ENCODE data around the gene RFC2.

RFC2 gene

DNA sequence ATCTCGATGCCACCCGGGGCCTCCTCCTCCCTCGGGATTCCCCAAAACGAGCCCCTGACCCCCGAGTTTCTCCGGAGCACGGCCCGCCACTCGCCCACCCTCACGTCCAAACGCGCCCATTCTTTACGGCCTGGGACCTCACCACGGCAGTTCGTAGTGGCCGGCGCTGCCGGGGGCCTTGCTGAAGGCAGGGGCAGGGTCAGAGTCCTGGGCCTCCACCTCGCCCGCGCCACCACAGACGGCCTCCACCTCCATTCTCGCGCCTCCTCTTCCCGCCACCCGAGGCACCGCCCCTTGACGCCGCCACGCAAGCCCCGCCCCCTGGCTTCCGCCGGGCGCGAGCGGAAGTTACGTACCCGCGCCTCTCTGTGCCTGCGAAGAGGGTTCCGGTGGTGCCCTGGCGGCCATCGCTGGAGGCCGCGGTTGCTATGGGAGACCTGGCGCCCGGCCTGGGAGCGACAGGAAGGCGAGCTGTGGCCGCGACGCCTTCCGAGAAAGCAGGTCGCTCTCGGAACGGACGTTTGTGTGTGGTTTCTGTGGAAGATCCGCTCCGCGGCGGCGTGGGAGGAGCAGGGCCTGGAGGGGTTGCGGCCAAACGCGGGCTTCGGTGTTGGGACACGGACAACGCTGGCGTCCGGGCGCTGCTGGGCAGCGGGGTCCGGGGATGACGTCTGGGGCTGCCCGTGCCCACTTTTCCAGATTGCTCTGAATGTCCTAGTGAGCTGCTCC lies at the start of gene RFC2:
Gene RFC2 (minus strand): TSS at position 271 of the 729 bp plus-strand sequence. CDS start 16 bp downstream, at position 255.
- H2AFZ ChIP-seq (ENCODE audit: low read length, unreplicated experiment), result peak within 1 kb of the TSS; percentile 55
- H3K36me3 ChIP-seq (ENCODE audit: insufficient read depth, low read length), result peaks cover 8% of the 10 kb centered on the region
- peaks cover 20% of the 10 kb centered on the region for H3K4me1 ChIP-seq (ENCODE audit: control insufficient read depth, insufficient read depth, low read length, unreplicated experiment)
- H3K27me3 ChIP-seq (ENCODE audit: insufficient read depth, low read length), result no peaks in the 10 kb centered on the region
- peak within 1 kb of the TSS; percentile 85 for H3K4me3 ChIP-seq (ENCODE audit: low read depth, low read length)
- H3K79me2 ChIP-seq (ENCODE audit: control insufficient read depth, insufficient read depth, low read length, unreplicated experiment), result peaks cover 22% of the 10 kb centered on the region
- peak within 1 kb of the TSS; percentile 96 for H3K27ac ChIP-seq (ENCODE audit: low read depth, low read length)

DNA sequence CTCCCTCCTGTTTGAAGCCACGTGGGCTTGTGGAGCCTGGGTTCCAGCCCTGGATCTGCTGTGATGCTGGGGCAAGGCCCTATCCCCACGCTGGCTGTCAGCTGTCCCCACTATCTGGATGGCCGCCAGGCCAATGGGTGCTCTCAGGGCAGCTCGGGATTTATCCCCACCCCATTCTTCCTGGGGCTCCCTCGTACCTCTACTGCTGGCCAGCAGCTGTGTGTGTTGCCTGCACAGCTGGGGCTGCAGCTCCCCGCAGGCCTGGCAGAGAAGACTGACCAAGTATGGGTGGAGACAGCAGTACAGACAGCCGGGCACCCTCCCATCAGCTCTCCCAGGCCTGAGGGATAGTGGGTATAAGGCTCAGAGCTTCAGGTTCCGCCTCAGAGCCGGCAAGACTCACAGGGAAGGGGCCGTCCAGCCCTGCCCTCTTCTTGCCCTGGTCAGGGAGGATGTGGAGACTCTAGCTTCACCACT lies 48.6 kb upstream of the RFC2 start:
- peaks cover 18% of the 10 kb centered on the region for H3K4me1 ChIP-seq (ENCODE audit: control insufficient read depth, insufficient read depth, low read length, unreplicated experiment)
- no peaks in the 10 kb centered on the region for H3K36me3 ChIP-seq (ENCODE audit: insufficient read depth, low read length)
- no peak overlapping the region for H3K4me3 ChIP-seq (ENCODE audit: low read depth, low read length)
- H3K79me2 ChIP-seq (ENCODE audit: control insufficient read depth, insufficient read depth, low read length, unreplicated experiment), result peaks cover 20% of the 10 kb centered on the region
- H3K27ac ChIP-seq (ENCODE audit: low read depth, low read length), result no peak overlapping the region
- H3K27me3 ChIP-seq (ENCODE audit: insufficient read depth, low read length), result no peaks in the 10 kb centered on the region
- no peak overlapping the region for H2AFZ ChIP-seq (ENCODE audit: low read length, unreplicated experiment)

DNA sequence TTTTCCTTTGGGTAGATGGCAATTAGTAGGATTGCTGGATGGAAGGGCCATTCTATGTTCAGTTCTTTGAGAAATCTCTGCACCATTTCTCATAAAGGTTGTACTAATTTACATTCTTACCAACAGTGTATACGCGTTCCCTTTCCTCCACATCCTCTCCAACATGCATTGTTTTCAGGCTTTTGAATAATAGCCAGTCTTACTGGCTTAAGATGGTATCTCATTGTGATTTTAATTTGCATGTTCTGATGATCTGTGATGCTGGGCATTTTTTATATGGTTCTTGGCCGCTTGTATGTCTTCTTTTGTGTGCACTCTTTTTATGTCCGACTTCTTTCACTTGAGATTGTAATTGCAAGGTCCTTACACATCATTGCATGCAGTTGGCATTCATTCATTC lies 46.7 kb upstream of the RFC2 start:
- Histone ChIP-seq H3K4me3 (ENCODE audit: low read depth, low read length) (no peak overlapping the region), H3K27ac (ENCODE audit: low read depth, low read length) (no peak overlapping the region), H2AFZ (ENCODE audit: low read length, unreplicated experiment) (no peak overlapping the region), H3K79me2 (ENCODE audit: control insufficient read depth, insufficient read depth, low read length, unreplicated experiment) (peaks cover 29% of the 10 kb centered on the region), H3K36me3 (ENCODE audit: insufficient read depth, low read length) (no peaks in the 10 kb centered on the region), H3K4me1 (ENCODE audit: control insufficient read depth, insufficient read depth, low read length, unreplicated experiment) (peaks cover 4% of the 10 kb centered on the region), H3K27me3 (ENCODE audit: insufficient read depth, low read length) (no peaks in the 10 kb centered on the region)

DNA sequence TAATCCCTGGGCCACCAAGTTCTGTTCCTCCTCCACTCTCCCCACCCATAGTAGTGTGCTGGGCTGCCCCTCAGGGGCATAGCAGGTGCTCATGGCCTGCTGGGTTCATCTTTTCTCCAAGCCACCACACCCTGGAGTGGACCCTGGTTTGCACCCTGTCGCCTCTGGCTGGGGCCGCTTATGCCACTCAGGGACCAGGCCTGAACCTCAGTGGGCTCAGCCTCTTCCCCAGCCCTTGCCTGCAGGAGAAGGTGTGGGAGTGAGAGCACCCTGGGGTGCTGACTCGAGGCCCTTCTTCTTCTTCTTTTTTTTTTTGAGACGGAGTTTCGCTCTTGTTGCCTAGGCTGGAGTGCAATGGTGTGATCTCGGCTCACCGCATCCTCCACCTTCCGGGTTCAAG lies 45.2 kb upstream of the RFC2 start:
- Histone ChIP-seq H3K27me3 (ENCODE audit: insufficient read depth, low read length) (no peaks in the 10 kb centered on the region), H3K36me3 (ENCODE audit: insufficient read depth, low read length) (no peaks in the 10 kb centered on the region), H3K4me3 (ENCODE audit: low read depth, low read length) (no peak overlapping the region), H3K4me1 (ENCODE audit: control insufficient read depth, insufficient read depth, low read length, unreplicated experiment) (peaks cover 8% of the 10 kb centered on the region), H2AFZ (ENCODE audit: low read length, unreplicated experiment) (no peak overlapping the region), H3K79me2 (ENCODE audit: control insufficient read depth, insufficient read depth, low read length, unreplicated experiment) (peaks cover 42% of the 10 kb centered on the region), H3K27ac (ENCODE audit: low read depth, low read length) (no peak overlapping the region)

DNA sequence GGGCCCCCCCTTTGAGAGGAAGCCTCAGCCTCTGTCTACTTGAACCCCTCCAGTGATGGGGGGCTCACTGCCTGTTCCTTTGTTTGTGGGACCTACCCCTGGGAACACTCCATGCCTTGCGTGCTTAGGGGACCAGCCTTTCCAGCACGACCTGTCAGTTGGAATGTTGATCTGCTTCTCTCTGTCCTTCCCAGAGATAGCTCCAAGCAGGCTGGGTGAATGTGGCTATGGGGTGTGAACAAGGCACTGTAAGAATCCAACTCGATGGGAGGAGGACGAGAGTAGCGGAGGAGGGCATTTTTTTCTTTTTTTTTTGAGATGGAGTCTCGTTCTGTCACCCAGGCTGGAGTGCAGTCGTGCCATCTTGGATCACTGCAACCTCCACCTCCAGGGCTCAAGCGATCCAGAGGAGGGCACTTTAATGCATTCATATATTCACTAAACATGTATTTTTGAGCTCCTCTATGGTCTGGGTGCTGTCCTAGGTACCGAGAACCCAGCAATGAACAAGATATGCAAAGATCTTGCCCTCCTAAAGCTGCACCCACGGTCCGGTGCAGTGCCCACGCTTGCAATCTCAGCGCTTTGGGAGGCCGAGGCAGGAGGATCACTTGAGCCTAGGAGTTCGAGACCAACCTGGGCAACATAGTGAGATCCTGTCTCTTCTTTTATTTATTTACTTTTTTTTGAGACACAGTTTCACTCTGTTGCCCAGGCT lies 43.5 kb upstream of the RFC2 start:
- Histone ChIP-seq H2AFZ (ENCODE audit: low read length, unreplicated experiment) (no peak overlapping the region), H3K4me1 (ENCODE audit: control insufficient read depth, insufficient read depth, low read length, unreplicated experiment) (peaks cover 8% of the 10 kb centered on the region), H3K4me3 (ENCODE audit: low read depth, low read length) (no peak overlapping the region), H3K36me3 (ENCODE audit: insufficient read depth, low read length) (no peaks in the 10 kb centered on the region), H3K27ac (ENCODE audit: low read depth, low read length) (no peak overlapping the region), H3K79me2 (ENCODE audit: control insufficient read depth, insufficient read depth, low read length, unreplicated experiment) (peaks cover 53% of the 10 kb centered on the region), H3K27me3 (ENCODE audit: insufficient read depth, low read length) (no peaks in the 10 kb centered on the region)

DNA sequence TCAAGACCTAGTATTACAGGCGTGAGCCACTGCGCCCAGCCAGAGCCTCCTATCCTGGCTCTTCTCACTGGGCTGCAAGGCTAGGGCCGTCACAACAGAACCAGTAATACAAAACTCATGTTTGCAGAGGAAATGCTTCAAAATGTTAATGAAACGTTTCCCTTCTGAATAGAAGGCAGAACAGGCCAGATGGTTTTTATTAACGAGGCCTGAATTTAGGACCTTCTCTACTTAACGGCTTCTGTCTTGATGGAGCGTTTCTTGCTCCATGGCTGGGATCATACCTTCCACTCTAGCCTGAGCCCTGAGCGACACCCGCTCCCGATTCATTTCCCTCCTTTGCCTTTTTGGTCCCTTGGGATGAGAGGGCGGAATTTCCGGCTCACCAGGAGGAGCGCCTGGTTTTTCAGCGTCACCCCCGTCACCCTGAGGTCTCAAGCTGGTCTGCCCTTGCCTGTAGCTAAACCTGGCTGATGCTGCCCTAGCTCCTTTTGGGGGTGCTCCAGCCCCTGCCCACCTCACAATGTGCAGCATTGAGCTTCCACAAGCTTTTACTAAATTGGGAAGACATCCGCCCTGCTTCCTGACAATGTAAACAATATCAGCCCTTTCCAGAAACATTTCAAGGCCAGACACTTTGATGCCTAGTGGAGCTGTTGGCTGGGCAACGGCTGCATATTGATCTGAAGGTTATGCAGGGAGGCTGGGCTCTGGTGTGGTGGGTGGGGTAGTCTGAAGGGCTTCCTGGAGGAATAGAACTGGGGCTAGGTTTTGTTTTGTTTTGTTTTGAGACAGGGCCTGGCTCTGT lies 40.2 kb upstream of the RFC2 start:
- H3K36me3 ChIP-seq (ENCODE audit: insufficient read depth, low read length), result no peaks in the 10 kb centered on the region
- no peak overlapping the region for H2AFZ ChIP-seq (ENCODE audit: low read length, unreplicated experiment)
- peaks cover 8% of the 10 kb centered on the region for H3K4me1 ChIP-seq (ENCODE audit: control insufficient read depth, insufficient read depth, low read length, unreplicated experiment)
- H3K27me3 ChIP-seq (ENCODE audit: insufficient read depth, low read length), result no peaks in the 10 kb centered on the region
- H3K27ac ChIP-seq (ENCODE audit: low read depth, low read length), result peak overlapping the region; percentile 35; the same call in 1 of the 2 replicates
- peak overlapping the region; percentile 51 for H3K4me3 ChIP-seq (ENCODE audit: low read depth, low read length)
- peaks cover 66% of the 10 kb centered on the region for H3K79me2 ChIP-seq (ENCODE audit: control insufficient read depth, insufficient read depth, low read length, unreplicated experiment)

DNA sequence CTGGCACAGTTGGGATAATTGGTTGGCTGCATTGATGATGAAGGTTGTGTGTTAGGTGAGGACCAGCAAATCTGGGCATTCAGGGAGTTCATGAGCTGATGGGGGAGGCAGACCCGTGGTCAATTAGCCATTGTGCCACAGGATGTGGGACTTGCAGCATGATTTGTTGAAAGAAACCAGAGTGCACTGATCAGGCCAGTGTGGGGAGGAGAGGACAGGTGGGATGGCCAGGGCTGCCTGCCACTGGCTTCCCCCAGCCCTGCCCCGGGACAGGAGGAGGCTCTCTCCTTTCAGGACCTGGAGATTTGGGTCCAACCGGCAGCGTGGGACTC lies 39.3 kb upstream of the RFC2 start:
- Histone ChIP-seq H3K4me1 (ENCODE audit: control insufficient read depth, insufficient read depth, low read length, unreplicated experiment) (peaks cover 12% of the 10 kb centered on the region), H3K79me2 (ENCODE audit: control insufficient read depth, insufficient read depth, low read length, unreplicated experiment) (peaks cover 63% of the 10 kb centered on the region), H3K36me3 (ENCODE audit: insufficient read depth, low read length) (no peaks in the 10 kb centered on the region), H2AFZ (ENCODE audit: low read length, unreplicated experiment) (no peak overlapping the region), H3K4me3 (ENCODE audit: low read depth, low read length) (no peak overlapping the region), H3K27me3 (ENCODE audit: insufficient read depth, low read length) (no peaks in the 10 kb centered on the region), H3K27ac (ENCODE audit: low read depth, low read length) (no peak overlapping the region)

DNA sequence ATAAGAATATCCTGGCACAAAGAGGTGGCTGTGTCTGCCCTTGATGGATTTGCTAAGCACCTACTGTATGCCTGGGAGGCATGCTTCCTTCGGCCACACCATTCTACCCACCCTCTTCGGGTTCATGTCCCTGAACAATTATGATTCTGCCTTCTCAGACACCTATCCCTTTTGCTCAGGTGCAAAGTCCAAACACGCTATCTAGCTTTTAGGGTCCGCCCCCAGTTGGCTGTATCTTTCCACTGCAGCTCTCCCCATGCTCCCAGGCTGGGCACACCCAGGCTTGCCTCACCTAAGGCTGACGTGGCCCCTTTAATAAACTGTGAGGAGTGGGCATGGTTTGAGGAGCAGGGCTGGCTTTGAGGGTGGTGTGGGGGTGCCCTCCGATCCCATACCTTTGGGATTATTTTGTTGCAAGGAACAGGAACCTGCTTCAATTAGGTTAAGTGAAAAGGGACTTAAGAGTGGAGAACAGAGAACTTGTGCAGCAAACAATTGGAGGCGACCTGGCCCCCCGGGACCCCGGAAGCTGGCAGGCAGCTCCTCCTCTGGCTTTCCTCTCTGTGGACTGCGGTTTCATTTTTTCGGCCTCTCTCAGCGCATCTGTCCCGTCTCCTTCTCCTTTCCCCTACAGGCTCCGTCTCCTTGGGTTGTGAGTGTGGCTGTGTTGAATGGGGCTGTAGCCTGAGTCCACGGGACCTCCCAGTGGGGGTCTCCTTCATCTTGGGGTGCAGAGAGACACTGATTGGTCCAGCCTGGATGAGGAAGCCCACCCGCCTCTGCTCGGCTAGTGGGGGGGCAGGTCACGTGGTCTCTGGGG lies 38.8 kb upstream of the RFC2 start:
- Histone ChIP-seq H3K4me1 (ENCODE audit: control insufficient read depth, insufficient read depth, low read length, unreplicated experiment) (peaks cover 12% of the 10 kb centered on the region), H3K79me2 (ENCODE audit: control insufficient read depth, insufficient read depth, low read length, unreplicated experiment) (peaks cover 63% of the 10 kb centered on the region), H2AFZ (ENCODE audit: low read length, unreplicated experiment) (no peak overlapping the region), H3K27ac (ENCODE audit: low read depth, low read length) (no peak overlapping the region), H3K36me3 (ENCODE audit: insufficient read depth, low read length) (no peaks in the 10 kb centered on the region), H3K4me3 (ENCODE audit: low read depth, low read length) (no peak overlapping the region), H3K27me3 (ENCODE audit: insufficient read depth, low read length) (no peaks in the 10 kb centered on the region)

DNA sequence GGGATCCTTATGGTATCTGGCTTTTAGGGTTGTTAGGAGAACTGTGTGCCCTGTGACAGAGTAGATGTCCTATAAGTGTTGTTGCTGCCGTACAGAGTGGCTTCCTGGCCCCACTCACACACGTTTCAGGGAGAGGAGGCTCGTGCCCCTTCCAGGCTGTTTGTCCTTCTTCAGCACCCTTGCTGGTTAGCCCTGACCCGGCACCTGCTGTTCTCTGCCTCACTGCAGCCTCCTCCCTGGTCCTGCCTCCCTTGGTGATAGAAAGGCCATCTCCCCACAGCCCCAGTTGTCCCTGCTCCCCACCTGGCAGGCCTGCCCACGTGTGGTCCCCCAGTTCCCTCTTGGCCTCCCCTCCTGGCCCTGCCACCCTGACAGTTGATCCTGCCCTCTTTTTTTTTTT lies 37.3 kb upstream of the RFC2 start:
- H3K79me2 ChIP-seq (ENCODE audit: control insufficient read depth, insufficient read depth, low read length, unreplicated experiment), result peaks cover 52% of the 10 kb centered on the region
- no peaks in the 10 kb centered on the region for H3K36me3 ChIP-seq (ENCODE audit: insufficient read depth, low read length)
- H2AFZ ChIP-seq (ENCODE audit: low read length, unreplicated experiment), result no peak overlapping the region
- H3K4me3 ChIP-seq (ENCODE audit: low read depth, low read length), result no peak overlapping the region
- H3K27ac ChIP-seq (ENCODE audit: low read depth, low read length), result no peak overlapping the region
- H3K27me3 ChIP-seq (ENCODE audit: insufficient read depth, low read length), result no peaks in the 10 kb centered on the region
- peaks cover 12% of the 10 kb centered on the region for H3K4me1 ChIP-seq (ENCODE audit: control insufficient read depth, insufficient read depth, low read length, unreplicated experiment)

DNA sequence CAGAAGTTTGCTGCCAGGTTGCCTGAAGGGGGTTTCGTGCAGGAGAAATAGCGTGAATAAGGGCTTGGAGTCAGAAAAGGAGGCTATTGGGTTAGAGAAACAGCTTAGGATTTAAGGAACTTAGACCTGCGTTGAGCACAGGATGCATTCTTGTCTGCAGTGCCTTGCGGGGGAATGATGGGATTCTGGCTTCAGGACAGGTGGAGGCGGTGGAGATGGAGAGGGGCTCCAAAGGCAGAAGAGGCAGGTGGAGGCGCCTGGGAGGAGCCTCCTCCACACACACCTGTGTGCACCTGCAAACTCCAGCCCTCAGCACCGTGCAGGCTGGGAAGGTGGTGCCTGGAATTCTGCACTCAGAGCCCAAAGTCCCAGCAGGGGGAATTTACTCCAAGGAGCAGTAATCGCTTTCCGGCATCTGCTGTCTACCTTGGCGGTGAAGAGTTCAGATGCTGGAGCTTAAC lies 36.8 kb upstream of the RFC2 start:
- H3K79me2 ChIP-seq (ENCODE audit: control insufficient read depth, insufficient read depth, low read length, unreplicated experiment), result peaks cover 52% of the 10 kb centered on the region
- H3K4me3 ChIP-seq (ENCODE audit: low read depth, low read length), result peak overlapping the region; percentile 100
- no peaks in the 10 kb centered on the region for H3K36me3 ChIP-seq (ENCODE audit: insufficient read depth, low read length)
- H2AFZ ChIP-seq (ENCODE audit: low read length, unreplicated experiment), result no peak overlapping the region
- H3K4me1 ChIP-seq (ENCODE audit: control insufficient read depth, insufficient read depth, low read length, unreplicated experiment), result peaks cover 12% of the 10 kb centered on the region
- H3K27me3 ChIP-seq (ENCODE audit: insufficient read depth, low read length), result no peaks in the 10 kb centered on the region
- no peak overlapping the region for H3K27ac ChIP-seq (ENCODE audit: low read depth, low read length)
